GM12878 (cell line): ENCODE data around the gene PLPP3.

Source experiments
- BCL11A ChIP-seq: IDR thresholded peaks from 2 replicates; pipeline ENCODE4 v1.6.1; 2011; ENCODE audit warnings: low read depth, low read length
- BRCA1 ChIP-seq: IDR thresholded peaks from 2 replicates; pipeline ENCODE4 v1.6.1; 2011; ENCODE audit warnings: low read depth, low read length, improper control_type of control experiment
- EZH2 ChIP-seq: IDR thresholded peaks from 2 replicates; pipeline ENCODE4 v1.6.1; 2012; ENCODE audit warnings: low read depth, mild to moderate bottlenecking, control low read depth, inconsistent platforms, low read length, borderline replicate concordance; ENCODE audit not compliant: control insufficient read depth
- MXI1 ChIP-seq: fragments of 150-350 bp; IDR thresholded peaks from 2 replicates; pipeline ENCODE4 v1.6.1; 2011; ENCODE audit warnings: low read depth, mild to moderate bottlenecking, inconsistent platforms, low read length, improper control_type of control experiment
- POLR2A ChIP-seq: IDR thresholded peaks from 2 replicates; pipeline ENCODE4 v1.6.1; 2011; ENCODE audit warnings: low read depth, mild to moderate bottlenecking, low read length
- RAD21 ChIP-seq: IDR thresholded peaks from 2 replicates; pipeline ENCODE4 v1.6.1; 2011; ENCODE audit warnings: mild to moderate bottlenecking, low read depth, low read length, moderate library complexity; ENCODE audit not compliant: insufficient read depth
- RBBP5 ChIP-seq: fragments of 200-600 bp; sonication (generic); conservative IDR thresholded peaks from 2 replicates; pipeline ENCODE4 v1.6.1; 2016
- SMC3 ChIP-seq: IDR thresholded peaks from 2 replicates; pipeline ENCODE4 v1.6.1; 2011; ENCODE audit warnings: low read length, improper control_type of control experiment, borderline replicate concordance
- SP1 ChIP-seq: IDR thresholded peaks from one replicate; pipeline ENCODE4 v1.6.1; 2011; ENCODE audit warnings: low read depth, low read length
- TCF7 ChIP-seq: IDR thresholded peaks from 2 replicates; pipeline ENCODE4 v1.6.1; 2014; ENCODE audit warnings: antibody characterized with exemption, borderline replicate concordance
- ZZZ3 ChIP-seq: IDR thresholded peaks from 2 replicates; pipeline ENCODE4 v1.6.1; 2011; ENCODE audit warnings: low read depth; ENCODE audit not compliant: control insufficient read depth, insufficient read length
- TF ChIP-seq, protein P1 (sequence below): fragments of 450-650 bp; formaldehyde crosslinking; IDR thresholded peaks from 2 replicates; pipeline ENCODE4 v1.4.0; 2022; ENCODE audit warnings: mild to moderate bottlenecking, moderate library complexity
- TF ChIP-seq, protein P2 (sequence below), 3 experiments: IDR thresholded peaks in 2 of 3; conservative IDR thresholded peaks in 1 of 3; 2 replicates each; pipeline ENCODE4 v1.5.1; 2011; ENCODE audit warnings: low read depth in 3 of 3, low read length in 3 of 3, mild to moderate bottlenecking in 3 of 3, control low read depth in 2 of 3, moderate library complexity in 2 of 3, inconsistent platforms in 1 of 3, mixed read lengths in 1 of 3; ENCODE audit not compliant: control insufficient read depth in 2 of 3, insufficient read depth in 1 of 3; ENCODE audit errors: extremely low read depth in 1 of 3

DNA sequence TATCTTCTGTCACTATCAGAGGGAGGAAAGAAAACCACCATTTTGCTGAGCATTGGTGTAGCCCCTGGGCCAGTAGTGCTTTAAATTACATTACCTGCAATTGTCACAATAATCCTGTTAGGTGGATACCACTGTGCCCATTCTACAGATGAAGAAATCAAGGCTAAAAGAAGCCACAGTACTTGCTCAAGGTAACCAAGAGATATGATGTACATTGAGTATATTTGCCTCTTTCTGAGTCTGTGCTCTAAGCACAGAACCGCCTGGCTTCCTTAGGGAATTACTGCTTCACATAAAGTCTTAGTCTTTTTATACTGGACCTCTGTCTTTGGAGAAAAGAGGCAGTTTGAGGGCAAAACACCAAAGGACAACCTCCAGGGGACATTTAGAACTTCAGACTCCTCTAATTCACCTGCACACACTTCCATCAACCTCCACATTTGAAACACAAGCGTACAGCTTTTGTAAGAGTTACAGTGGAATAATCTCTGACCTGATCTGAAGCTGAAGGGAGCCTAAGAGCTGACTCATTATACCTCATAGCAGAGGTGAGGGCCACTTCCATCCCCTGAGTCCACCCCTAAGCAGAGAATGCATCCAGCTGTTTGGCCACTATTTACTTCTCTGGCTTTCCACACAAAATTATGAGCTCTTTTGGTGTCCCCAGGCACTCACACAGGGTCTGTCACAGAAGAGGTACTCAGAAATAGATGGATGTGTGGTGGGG lies 61.8 kb downstream of the PLPP3 start:
- no peak for TF ChIP-seq RAD21
- TF ChIP-seq MXI1, result no peak
- TF ChIP-seq BRCA1, result no peak
- TF ChIP-seq POLR2A, result no peak
- TF ChIP-seq, protein P1, sequence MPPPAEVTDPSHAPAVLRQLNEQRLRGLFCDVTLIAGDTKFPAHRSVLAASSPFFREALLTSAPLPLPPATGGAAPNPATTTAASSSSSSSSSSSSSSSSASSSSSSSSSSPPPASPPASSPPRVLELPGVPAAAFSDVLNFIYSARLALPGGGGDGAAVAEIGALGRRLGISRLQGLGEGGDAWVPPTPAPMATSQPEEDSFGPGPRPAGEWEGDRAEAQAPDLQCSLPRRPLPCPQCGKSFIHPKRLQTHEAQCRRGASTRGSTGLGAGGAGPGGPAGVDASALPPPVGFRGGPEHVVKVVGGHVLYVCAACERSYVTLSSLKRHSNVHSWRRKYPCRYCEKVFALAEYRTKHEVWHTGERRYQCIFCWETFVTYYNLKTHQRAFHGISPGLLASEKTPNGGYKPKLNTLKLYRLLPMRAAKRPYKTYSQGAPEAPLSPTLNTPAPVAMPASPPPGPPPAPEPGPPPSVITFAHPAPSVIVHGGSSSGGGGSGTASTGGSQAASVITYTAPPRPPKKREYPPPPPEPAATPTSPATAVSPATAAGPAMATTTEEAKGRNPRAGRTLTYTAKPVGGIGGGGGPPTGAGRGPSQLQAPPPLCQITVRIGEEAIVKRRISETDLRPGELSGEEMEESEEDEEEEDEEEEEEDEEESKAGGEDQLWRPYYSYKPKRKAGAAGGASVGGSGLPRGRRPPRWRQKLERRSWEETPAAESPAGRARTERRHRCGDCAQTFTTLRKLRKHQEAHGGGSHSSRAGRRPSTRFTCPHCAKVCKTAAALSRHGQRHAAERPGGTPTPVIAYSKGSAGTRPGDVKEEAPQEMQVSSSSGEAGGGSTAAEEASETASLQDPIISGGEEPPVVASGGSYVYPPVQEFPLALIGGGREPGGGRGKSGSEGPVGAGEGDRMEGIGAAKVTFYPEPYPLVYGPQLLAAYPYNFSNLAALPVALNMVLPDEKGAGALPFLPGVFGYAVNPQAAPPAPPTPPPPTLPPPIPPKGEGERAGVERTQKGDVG (CRISPR knock-in tag), result no peak
- no peak for TF ChIP-seq ZZZ3
- TF ChIP-seq TCF7, result no peak
- TF ChIP-seq, protein P2, sequence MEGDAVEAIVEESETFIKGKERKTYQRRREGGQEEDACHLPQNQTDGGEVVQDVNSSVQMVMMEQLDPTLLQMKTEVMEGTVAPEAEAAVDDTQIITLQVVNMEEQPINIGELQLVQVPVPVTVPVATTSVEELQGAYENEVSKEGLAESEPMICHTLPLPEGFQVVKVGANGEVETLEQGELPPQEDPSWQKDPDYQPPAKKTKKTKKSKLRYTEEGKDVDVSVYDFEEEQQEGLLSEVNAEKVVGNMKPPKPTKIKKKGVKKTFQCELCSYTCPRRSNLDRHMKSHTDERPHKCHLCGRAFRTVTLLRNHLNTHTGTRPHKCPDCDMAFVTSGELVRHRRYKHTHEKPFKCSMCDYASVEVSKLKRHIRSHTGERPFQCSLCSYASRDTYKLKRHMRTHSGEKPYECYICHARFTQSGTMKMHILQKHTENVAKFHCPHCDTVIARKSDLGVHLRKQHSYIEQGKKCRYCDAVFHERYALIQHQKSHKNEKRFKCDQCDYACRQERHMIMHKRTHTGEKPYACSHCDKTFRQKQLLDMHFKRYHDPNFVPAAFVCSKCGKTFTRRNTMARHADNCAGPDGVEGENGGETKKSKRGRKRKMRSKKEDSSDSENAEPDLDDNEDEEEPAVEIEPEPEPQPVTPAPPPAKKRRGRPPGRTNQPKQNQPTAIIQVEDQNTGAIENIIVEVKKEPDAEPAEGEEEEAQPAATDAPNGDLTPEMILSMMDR (IDR thresholded peaks at IDR 0.05 in 2 of 3, conservative IDR thresholded peaks at IDR 0.05 in 1 of 3; ENCODE audit: control insufficient read depth in 2 of 3, extremely low read depth in 1 of 3, insufficient read depth in 1 of 3, low read depth in 3 of 3, low read length in 3 of 3), result no peak
- no peak for TF ChIP-seq SMC3
- TF ChIP-seq RBBP5, result no peak
- TF ChIP-seq SP1, result no peak
- no peak for TF ChIP-seq BCL11A
- TF ChIP-seq EZH2, result no peak
